Measurements from ENCODE around the gene AEBP1. TPM values are rescaled to one million over a fixed set of nuclear protein-coding genes. Genes with fewer than 3 reads are reported as not detected.
A peak's percentile ranks its signal among the peaks of the same experiment; 100 is the strongest.

AEBP1 gene
- total RNA-seq, 1 experiment from 2014 or later = 0.54 TPM

- Mint-ChIP-seq H3K4me3 (ENCODE audit: unreplicated experiment) (no peak overlapping the region), H3K4me1 (ENCODE audit: low read depth, unreplicated experiment) (peaks cover 6% of the 10 kb centered on the region), H3K9me3 (ENCODE audit: unreplicated experiment) (no peaks in the 10 kb centered on the region), H3K27me3 (ENCODE audit: insufficient read depth, unreplicated experiment) (no peaks in the 10 kb centered on the region), H3K27ac (ENCODE audit: unreplicated experiment) (no peak overlapping the region), H3K36me3 (ENCODE audit: insufficient read depth, unreplicated experiment) (no peaks in the 10 kb centered on the region)
- no TSS peak for BruUV-seq (replicated peaks)
- TF ChIP-seq CTCF (IDR thresholded peaks at IDR 0.05; ENCODE audit: insufficient read depth in 1 of 2, low read depth in 1 of 2, low read length in 1 of 2, severe bottlenecking in 1 of 2, unreplicated experiment in 1 of 2) = no peak
- Histone ChIP-seq H3K4me1 (no peaks in the 10 kb centered on the region), H3K9me3 (no peaks in the 10 kb centered on the region), H3K36me3 (ENCODE audit: control insufficient read depth, insufficient read depth, low read length) (no peaks in the 10 kb centered on the region), H3K4me3 (ENCODE audit: low read depth, low read length) (no peak overlapping the region), H3K27me3 (replicated peaks; ENCODE audit: control insufficient read depth, insufficient read depth, low read length) (no peaks in the 10 kb centered on the region)
- CTCF ChIA-PET = no interaction called here
- intact Hi-C loops (cut with micrococcal nuclease; ENCODE audit: unreplicated experiment) = no loop called here
- DNase-seq = peak in 1 of 2 experiments; percentile 4
- POLR2A ChIA-PET = no interaction called here
Measured at GRCh38 chr7:44148166-44148565, 44.0 kb downstream of the AEBP1 start.

GRCh38 chr7:44148961-44149536 lies 44.9 kb downstream of the AEBP1 start:
- POLR2A ChIA-PET = no interaction called here
- H3K4me1 Mint-ChIP-seq (ENCODE audit: low read depth, unreplicated experiment) = peaks cover 6% of the 10 kb centered on the region
- H3K27ac Mint-ChIP-seq (ENCODE audit: unreplicated experiment) = no peak overlapping the region

More at GRCh38 chr7:44148961-44149536, 44.9 kb downstream of the AEBP1 start:
- DNase-seq = peak in 1 of 2 experiments; percentile 13
- H3K36me3 Mint-ChIP-seq (ENCODE audit: insufficient read depth, unreplicated experiment) = no peaks in the 10 kb centered on the region
- intact Hi-C loops (cut with micrococcal nuclease; ENCODE audit: unreplicated experiment) = no loop called here
- no peaks in the 10 kb centered on the region for H3K27me3 Mint-ChIP-seq (ENCODE audit: insufficient read depth, unreplicated experiment)
- Histone ChIP-seq H3K36me3 (ENCODE audit: control insufficient read depth, insufficient read depth, low read length) (no peaks in the 10 kb centered on the region), H3K4me3 (ENCODE audit: low read depth, low read length) (no peak overlapping the region), H3K27me3 (replicated peaks; ENCODE audit: control insufficient read depth, insufficient read depth, low read length) (no peaks in the 10 kb centered on the region), H3K4me1 (no peaks in the 10 kb centered on the region), H3K9me3 (no peaks in the 10 kb centered on the region)
- no peak for TF ChIP-seq CTCF (IDR thresholded peaks at IDR 0.05; ENCODE audit: insufficient read depth in 1 of 2, low read depth in 1 of 2, low read length in 1 of 2, severe bottlenecking in 1 of 2, unreplicated experiment in 1 of 2)
- no peaks in the 10 kb centered on the region for H3K9me3 Mint-ChIP-seq (ENCODE audit: unreplicated experiment)
- no peak overlapping the region for H3K4me3 Mint-ChIP-seq (ENCODE audit: unreplicated experiment)
- CTCF ChIA-PET = no interaction called here
- no TSS peak for BruUV-seq (replicated peaks)

All from Caco-2 (cell line).